ENCODE data around the gene PLPP7. TPM values are rescaled to one million over a fixed set of nuclear protein-coding genes. Genes with fewer than 3 reads are reported as not detected.

Gene PLPP7
- total RNA-seq, 1 experiment from 2014 or later: not detected

DNA sequence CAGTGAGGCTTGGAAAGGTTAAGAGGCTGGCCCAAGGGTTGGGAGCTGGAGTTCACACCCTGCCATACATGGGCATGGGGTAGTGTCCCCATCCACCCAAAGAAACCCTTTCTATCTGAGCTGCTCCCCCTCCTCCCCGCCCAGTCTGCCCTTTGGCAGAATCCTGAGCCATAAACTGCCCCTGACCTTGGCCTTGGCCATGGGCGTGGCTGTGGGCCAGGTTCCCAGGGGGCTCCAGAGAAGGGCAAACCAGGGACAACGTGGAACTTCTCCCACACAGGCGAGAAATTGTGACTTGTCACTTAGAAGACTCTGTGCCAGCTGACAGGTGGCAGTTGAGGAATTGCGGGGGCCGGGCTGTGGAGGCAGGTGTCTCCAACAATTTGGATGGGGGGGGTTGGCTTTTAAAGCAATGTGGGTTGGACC is 18.0 kb upstream of the PLPP7 start:
- ChIA-PET CTCF (interaction anchor here (0.6 kb wide), 1 partner anchor 962 kb away, joined by 3 read pairs; no protein-coding TSS in a partner anchor), POLR2A (interaction anchor here (0.9 kb wide), 1 partner anchor 27 kb away, joined by 3 read pairs; no protein-coding TSS in a partner anchor)
- no peak for DNase-seq (ENCODE audit: unreplicated experiment)
- Mint-ChIP-seq H3K27me3 (ENCODE audit: insufficient read depth, unreplicated experiment) (no peaks in the 10 kb centered on the region), H3K27ac (ENCODE audit: low read depth, unreplicated experiment) (no peak overlapping the region), H3K4me3 (ENCODE audit: unreplicated experiment) (no peak overlapping the region), H3K4me1 (ENCODE audit: insufficient read depth, unreplicated experiment) (no peaks in the 10 kb centered on the region), H3K9me3 (ENCODE audit: unreplicated experiment) (no peaks in the 10 kb centered on the region), H3K36me3 (ENCODE audit: insufficient read depth, unreplicated experiment) (no peaks in the 10 kb centered on the region)
- intact Hi-C loops (cut with micrococcal nuclease): no loop called here
- TF ChIP-seq, protein P1, sequence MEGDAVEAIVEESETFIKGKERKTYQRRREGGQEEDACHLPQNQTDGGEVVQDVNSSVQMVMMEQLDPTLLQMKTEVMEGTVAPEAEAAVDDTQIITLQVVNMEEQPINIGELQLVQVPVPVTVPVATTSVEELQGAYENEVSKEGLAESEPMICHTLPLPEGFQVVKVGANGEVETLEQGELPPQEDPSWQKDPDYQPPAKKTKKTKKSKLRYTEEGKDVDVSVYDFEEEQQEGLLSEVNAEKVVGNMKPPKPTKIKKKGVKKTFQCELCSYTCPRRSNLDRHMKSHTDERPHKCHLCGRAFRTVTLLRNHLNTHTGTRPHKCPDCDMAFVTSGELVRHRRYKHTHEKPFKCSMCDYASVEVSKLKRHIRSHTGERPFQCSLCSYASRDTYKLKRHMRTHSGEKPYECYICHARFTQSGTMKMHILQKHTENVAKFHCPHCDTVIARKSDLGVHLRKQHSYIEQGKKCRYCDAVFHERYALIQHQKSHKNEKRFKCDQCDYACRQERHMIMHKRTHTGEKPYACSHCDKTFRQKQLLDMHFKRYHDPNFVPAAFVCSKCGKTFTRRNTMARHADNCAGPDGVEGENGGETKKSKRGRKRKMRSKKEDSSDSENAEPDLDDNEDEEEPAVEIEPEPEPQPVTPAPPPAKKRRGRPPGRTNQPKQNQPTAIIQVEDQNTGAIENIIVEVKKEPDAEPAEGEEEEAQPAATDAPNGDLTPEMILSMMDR (IDR thresholded peaks at IDR 0.05; ENCODE audit: unreplicated experiment): no peak
- no TSS peak for BruUV-seq (replicated peaks)

DNA sequence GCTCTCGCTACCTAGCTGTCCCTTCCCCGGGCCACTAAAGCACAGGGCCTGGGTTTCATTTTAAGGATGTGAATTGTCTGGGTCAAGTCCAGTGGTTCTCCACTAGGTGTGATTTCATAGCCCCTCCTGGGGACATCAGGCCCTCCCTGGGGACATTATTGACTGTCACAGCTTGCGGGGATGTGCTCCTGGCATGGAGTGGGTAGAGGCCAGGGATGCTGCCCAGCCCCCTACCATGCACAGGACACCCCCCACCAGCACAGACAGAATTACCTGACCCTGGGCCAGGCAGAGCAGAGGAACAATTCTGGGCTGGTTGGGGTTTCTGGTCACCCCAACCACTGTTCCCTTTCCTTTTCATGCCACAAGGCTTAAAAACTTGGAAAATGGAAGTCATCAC is 17.3 kb upstream of the PLPP7 start:
- ChIA-PET CTCF (interaction anchor here (0.6 kb wide), 1 partner anchor 482 kb away, joined by 5 read pairs; no protein-coding TSS in a partner anchor), POLR2A (no interaction called here)
- BruUV-seq (replicated peaks): no TSS peak
- Mint-ChIP-seq H3K4me3 (ENCODE audit: unreplicated experiment) (no peak overlapping the region), H3K9me3 (ENCODE audit: unreplicated experiment) (no peaks in the 10 kb centered on the region), H3K4me1 (ENCODE audit: insufficient read depth, unreplicated experiment) (no peaks in the 10 kb centered on the region), H3K27me3 (ENCODE audit: insufficient read depth, unreplicated experiment) (no peaks in the 10 kb centered on the region), H3K36me3 (ENCODE audit: insufficient read depth, unreplicated experiment) (no peaks in the 10 kb centered on the region), H3K27ac (ENCODE audit: low read depth, unreplicated experiment) (no peak overlapping the region)
- no peak for DNase-seq (ENCODE audit: unreplicated experiment)
- intact Hi-C loops (cut with micrococcal nuclease): no loop called here
- TF ChIP-seq, protein P1 (IDR thresholded peaks at IDR 0.05; ENCODE audit: unreplicated experiment): no peak

DNA sequence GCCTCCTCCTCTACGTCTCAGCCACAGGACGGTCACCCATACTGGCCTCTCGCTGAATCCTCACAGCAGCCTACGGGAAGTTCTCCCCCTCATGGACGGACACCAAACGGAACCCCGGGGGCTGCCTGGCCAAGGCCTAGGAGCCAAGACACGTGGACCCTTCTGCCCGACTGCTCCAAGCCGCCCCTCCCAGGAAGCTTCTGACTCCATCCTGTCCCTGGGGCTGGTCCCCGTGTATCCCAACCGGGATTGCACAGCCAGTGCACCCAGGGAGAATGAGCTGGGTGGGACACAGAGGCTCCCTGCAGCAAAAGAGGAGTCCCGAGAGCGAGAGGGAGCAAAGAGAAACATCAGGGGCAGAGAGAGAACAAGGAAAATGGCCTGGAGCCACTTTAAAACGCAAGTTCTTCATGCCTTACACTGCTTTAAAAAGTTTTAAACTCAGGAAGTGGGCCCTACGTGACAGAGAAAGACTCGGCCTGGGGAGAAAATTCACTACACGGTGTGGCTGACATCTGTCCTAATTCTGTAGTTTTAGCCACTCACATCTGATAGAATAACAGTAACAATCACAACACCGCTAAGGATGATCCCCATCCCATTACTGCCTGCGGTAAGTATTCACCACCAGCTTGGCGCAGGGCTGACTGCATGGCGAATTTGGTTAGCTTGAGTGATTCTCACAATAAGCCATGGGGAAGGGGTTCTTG is 16.2 kb upstream of the PLPP7 start:
- TF ChIP-seq, protein P1 (IDR thresholded peaks at IDR 0.05; ENCODE audit: unreplicated experiment): no peak
- CTCF ChIA-PET: interaction anchor here (0.6 kb wide), 1 partner anchor 282 kb away, joined by 3 read pairs; no protein-coding TSS in a partner anchor
- H3K9me3 Mint-ChIP-seq (ENCODE audit: unreplicated experiment): no peaks in the 10 kb centered on the region
- DNase-seq (ENCODE audit: unreplicated experiment): no peak
- POLR2A ChIA-PET: interaction anchor here (0.5 kb wide), 1 partner anchor 31 kb away, joined by 3 read pairs; no protein-coding TSS in a partner anchor
- H3K27ac Mint-ChIP-seq (ENCODE audit: low read depth, unreplicated experiment): no peak overlapping the region
- no peaks in the 10 kb centered on the region for H3K27me3 Mint-ChIP-seq (ENCODE audit: insufficient read depth, unreplicated experiment)
- no TSS peak for BruUV-seq (replicated peaks)
- H3K4me3 Mint-ChIP-seq (ENCODE audit: unreplicated experiment): no peak overlapping the region
- H3K4me1 Mint-ChIP-seq (ENCODE audit: insufficient read depth, unreplicated experiment): no peaks in the 10 kb centered on the region
- intact Hi-C loops (cut with micrococcal nuclease): no loop called here
- no peaks in the 10 kb centered on the region for H3K36me3 Mint-ChIP-seq (ENCODE audit: insufficient read depth, unreplicated experiment)

DNA sequence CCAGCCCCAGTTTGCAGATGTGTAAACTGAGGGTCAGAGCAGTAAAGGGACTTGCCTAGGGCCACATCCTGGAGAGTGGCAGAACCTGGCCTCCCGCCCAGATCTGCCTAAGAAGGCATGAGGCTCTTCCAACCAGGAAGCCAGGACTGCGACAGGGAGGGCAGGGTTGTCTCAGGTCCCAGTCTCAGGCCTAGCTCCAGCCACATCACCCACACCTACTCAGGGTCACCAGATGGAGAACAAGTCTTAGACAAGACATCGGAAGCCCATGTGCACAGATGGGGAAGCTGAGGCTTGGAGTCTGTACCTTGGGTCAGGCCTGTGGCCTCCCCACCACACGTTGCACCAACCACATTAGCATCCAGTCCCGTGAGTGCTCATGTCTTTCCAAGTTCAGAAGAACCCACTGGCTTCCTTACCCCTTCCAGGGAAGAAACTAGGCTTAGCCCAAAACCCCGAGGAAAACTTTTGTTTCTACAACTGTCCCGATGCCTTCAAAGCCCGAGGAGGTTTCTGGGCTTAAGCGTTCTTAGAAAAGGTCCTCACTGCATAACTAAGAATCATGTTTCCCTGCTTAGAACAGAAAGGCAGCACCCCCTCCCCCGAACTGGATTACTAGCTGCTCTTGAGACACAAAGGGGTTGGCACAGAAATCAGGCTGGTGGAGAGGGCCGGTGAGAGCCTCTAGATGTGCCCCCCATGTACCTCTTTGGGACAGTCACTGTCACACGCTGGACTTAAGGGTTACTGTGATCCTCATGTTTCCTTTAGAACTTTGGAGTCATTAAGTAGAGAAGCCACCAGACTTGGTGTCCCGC is 15.5 kb upstream of the PLPP7 start:
- BruUV-seq (replicated peaks): no TSS peak
- CTCF ChIA-PET: no interaction called here

More for the DNA sequence above, 15.5 kb upstream of the PLPP7 start:
- H3K4me3 Mint-ChIP-seq (ENCODE audit: unreplicated experiment): no peak overlapping the region
- H3K4me1 Mint-ChIP-seq (ENCODE audit: insufficient read depth, unreplicated experiment): no peaks in the 10 kb centered on the region
- no peaks in the 10 kb centered on the region for H3K27me3 Mint-ChIP-seq (ENCODE audit: insufficient read depth, unreplicated experiment)
- POLR2A ChIA-PET: interaction anchor here (0.5 kb wide), 1 partner anchor 31 kb away, joined by 3 read pairs; no protein-coding TSS in a partner anchor
- intact Hi-C loops (cut with micrococcal nuclease): no loop called here
- DNase-seq (ENCODE audit: unreplicated experiment): no peak
- TF ChIP-seq, protein P1 (IDR thresholded peaks at IDR 0.05; ENCODE audit: unreplicated experiment): no peak
- no peak overlapping the region for H3K27ac Mint-ChIP-seq (ENCODE audit: low read depth, unreplicated experiment)
- no peaks in the 10 kb centered on the region for H3K36me3 Mint-ChIP-seq (ENCODE audit: insufficient read depth, unreplicated experiment)
- H3K9me3 Mint-ChIP-seq (ENCODE audit: unreplicated experiment): no peaks in the 10 kb centered on the region
